SU-DHL-6 (cell line): ENCODE measurements around the gene ZC3H18.
A peak's percentile ranks its signal among the peaks of the same experiment; 100 is the strongest.

Experiments used
- H2AFZ ChIP-seq: fragments of 200-600 bp; sonication (generic); 2 replicates; pipeline ENCODE4 v1.6.1; 2014; ENCODE audit warnings: low read depth, mild to moderate bottlenecking, moderate library complexity, mixed read lengths, antibody characterized with exemption, low read length; ENCODE audit not compliant: severe bottlenecking
- H3F3A ChIP-seq: fragments of 200-600 bp; shearing (Covaris generic); 2 replicates; pipeline ENCODE4 v1.6.0; 2016; ENCODE audit warnings: antibody characterized with exemption, mild to moderate bottlenecking; ENCODE audit not compliant: insufficient read depth
- H3K27ac ChIP-seq: fragments of 200-600 bp; sonication (generic); 2 replicates; pipeline ENCODE4 v1.5.1; 2016; ENCODE audit warnings: low read depth, mild to moderate bottlenecking, low read length, moderate library complexity, mixed read lengths
- H3K27me3 ChIP-seq: fragments of 200-600 bp; sonication (generic), shearing (Covaris generic); 2 replicates; pipeline ENCODE4 v1.6.0; 2014; ENCODE audit warnings: mild to moderate bottlenecking, low read length
- H3K36me3 ChIP-seq: fragments of 200-600 bp; sonication (generic); 2 replicates; pipeline ENCODE4 v1.6.1; 2014; ENCODE audit warnings: mild to moderate bottlenecking, low read length, mixed read lengths
- H3K4me2 ChIP-seq: fragments of 300-600, 200-600 bp; shearing (Covaris generic), sonication (generic); 2 replicates; pipeline ENCODE4 v1.6.0; 2014; ENCODE audit warnings: low read length, low read depth, mild to moderate bottlenecking; ENCODE audit not compliant: poor library complexity, severe bottlenecking
- H3K4me3 ChIP-seq: fragments of 200-600 bp; sonication (generic); 2 replicates; pipeline ENCODE4 v1.5.1; 2014; ENCODE audit warnings: antibody characterized with exemption, low read length, mild to moderate bottlenecking, mixed read lengths; ENCODE audit not compliant: insufficient read depth, poor library complexity, severe bottlenecking
- H3K79me2 ChIP-seq: fragments of 200-600 bp; sonication (generic); 2 replicates; pipeline ENCODE4 v1.6.1; 2014; ENCODE audit warnings: mild to moderate bottlenecking, low read length, moderate library complexity; ENCODE audit not compliant: insufficient read depth
- H3K9ac ChIP-seq: fragments of 200-600 bp; sonication (generic); 2 replicates; pipeline ENCODE4 v1.7.0; 2014; ENCODE audit warnings: mild to moderate bottlenecking, low read length
- H3K9me2 ChIP-seq: fragments of 200-600 bp; sonication (generic); replicated peaks from 2 replicates; pipeline ENCODE4 v1.6.1; 2014; ENCODE audit warnings: low read length; ENCODE audit not compliant: insufficient read depth
- H3K9me3 ChIP-seq: fragments of 200-600 bp; sonication (generic); 2 replicates; pipeline ENCODE4 v1.6.1; 2014; ENCODE audit warnings: low read length, mixed read lengths; ENCODE audit not compliant: insufficient read depth
- H4K20me1 ChIP-seq: fragments of 200-600 bp; sonication (generic); 2 replicates; pipeline ENCODE4 v1.6.1; 2014; ENCODE audit warnings: low read depth, mild to moderate bottlenecking, antibody characterized with exemption, low read length, moderate library complexity, mixed read lengths
- EZH2phosphoT487 ChIP-seq: fragments of 200-600 bp; sonication (generic), shearing (Covaris generic); conservative IDR thresholded peaks from 2 replicates; pipeline ENCODE4 v1.6.1; 2018; ENCODE audit warnings: mild to moderate bottlenecking, antibody characterized with exemption, low read length, moderate library complexity, mixed read lengths
- TF ChIP-seq, protein P1 (sequence below): fragments of 200-600 bp; sonication (generic); IDR thresholded peaks from one replicate; pipeline ENCODE4 v1.5.1; 2017; ENCODE audit warnings: antibody characterized with exemption, mild to moderate bottlenecking, low read length, moderate library complexity; ENCODE audit not compliant: insufficient read depth, poor library complexity, severe bottlenecking

The ZC3H18 gene

GRCh38 chr16:88561485-88562359, 8.5 kb upstream of the ZC3H18 start:
- Histone ChIP-seq H3K9me3 (no peaks in the 10 kb centered on the region), H3K27me3 (no peaks in the 10 kb centered on the region), H3K9ac (no peak overlapping the region), H2AFZ (no peak overlapping the region), H4K20me1 (no peaks in the 10 kb centered on the region), H3K4me3 (no peak overlapping the region), H3K27ac (no peak overlapping the region), H3K4me2 (no peak overlapping the region), H3K79me2 (no peaks in the 10 kb centered on the region), H3K9me2 (no peaks in the 10 kb centered on the region), H3F3A (no peaks in the 10 kb centered on the region), H3K36me3 (no peaks in the 10 kb centered on the region)
- no peak for TF ChIP-seq EZH2phosphoT487
- TF ChIP-seq, protein P1, sequence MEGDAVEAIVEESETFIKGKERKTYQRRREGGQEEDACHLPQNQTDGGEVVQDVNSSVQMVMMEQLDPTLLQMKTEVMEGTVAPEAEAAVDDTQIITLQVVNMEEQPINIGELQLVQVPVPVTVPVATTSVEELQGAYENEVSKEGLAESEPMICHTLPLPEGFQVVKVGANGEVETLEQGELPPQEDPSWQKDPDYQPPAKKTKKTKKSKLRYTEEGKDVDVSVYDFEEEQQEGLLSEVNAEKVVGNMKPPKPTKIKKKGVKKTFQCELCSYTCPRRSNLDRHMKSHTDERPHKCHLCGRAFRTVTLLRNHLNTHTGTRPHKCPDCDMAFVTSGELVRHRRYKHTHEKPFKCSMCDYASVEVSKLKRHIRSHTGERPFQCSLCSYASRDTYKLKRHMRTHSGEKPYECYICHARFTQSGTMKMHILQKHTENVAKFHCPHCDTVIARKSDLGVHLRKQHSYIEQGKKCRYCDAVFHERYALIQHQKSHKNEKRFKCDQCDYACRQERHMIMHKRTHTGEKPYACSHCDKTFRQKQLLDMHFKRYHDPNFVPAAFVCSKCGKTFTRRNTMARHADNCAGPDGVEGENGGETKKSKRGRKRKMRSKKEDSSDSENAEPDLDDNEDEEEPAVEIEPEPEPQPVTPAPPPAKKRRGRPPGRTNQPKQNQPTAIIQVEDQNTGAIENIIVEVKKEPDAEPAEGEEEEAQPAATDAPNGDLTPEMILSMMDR, result peak; percentile 42

DNA sequence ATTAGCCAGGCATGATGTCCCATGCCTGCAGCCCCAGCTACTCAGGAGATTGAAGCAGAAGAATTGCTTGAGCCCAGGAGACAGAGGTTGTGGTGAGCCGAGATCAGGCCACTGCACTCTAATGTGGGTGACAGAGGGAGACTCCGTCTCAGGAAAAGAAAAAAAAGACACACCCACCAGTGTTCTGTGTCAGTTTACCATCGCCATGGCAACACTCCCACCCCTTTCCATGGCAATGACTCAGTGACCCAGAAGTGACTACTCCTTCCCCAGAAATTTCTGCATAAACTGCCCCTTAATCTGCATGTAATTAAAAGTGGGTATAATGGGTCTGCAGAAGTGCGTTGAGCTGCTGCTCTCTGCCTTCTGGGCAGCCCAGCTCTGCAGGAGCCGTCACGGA, 4.0 kb upstream of the ZC3H18 start:
- H3K4me3 ChIP-seq, result no peak overlapping the region
- no peaks in the 10 kb centered on the region for H3K27me3 ChIP-seq
- H4K20me1 ChIP-seq, result no peaks in the 10 kb centered on the region
- H3K9me2 ChIP-seq, result no peaks in the 10 kb centered on the region
- H3K4me2 ChIP-seq, result no peak overlapping the region
- no peak for TF ChIP-seq EZH2phosphoT487
- TF ChIP-seq, protein P1, result no peak
- H3K79me2 ChIP-seq, result peaks cover 14% of the 10 kb centered on the region
- H3K36me3 ChIP-seq, result no peaks in the 10 kb centered on the region
- no peaks in the 10 kb centered on the region for H3F3A ChIP-seq
- no peak overlapping the region for H2AFZ ChIP-seq
- H3K27ac ChIP-seq, result no peak overlapping the region
- H3K9me3 ChIP-seq, result no peaks in the 10 kb centered on the region
- H3K9ac ChIP-seq, result no peak overlapping the region

GRCh38 chr16:88568710-88569613, 1.2 kb upstream of the ZC3H18 start:
- Histone ChIP-seq H3K79me2 (peaks cover 42% of the 10 kb centered on the region), H3K9me3 (no peaks in the 10 kb centered on the region), H3K4me3 (peak overlapping the region; percentile 67), H3K9ac (peak overlapping the region; percentile 91), H3K9me2 (no peaks in the 10 kb centered on the region), H4K20me1 (no peaks in the 10 kb centered on the region), H3K27me3 (no peaks in the 10 kb centered on the region), H2AFZ (peak overlapping the region; percentile 71), H3K4me2 (peak overlapping the region; percentile 72), H3K36me3 (no peaks in the 10 kb centered on the region), H3F3A (no peaks in the 10 kb centered on the region; the same call in 1 of the 2 replicates), H3K27ac (no peak overlapping the region)
- TF ChIP-seq, protein P1, result no peak
- TF ChIP-seq EZH2phosphoT487, result no peak
